GM12878 (cell line): ENCODE measurements around the gene IP6K3. TPM values are rescaled to one million over a fixed set of nuclear protein-coding genes. Genes with fewer than 3 reads are reported as not detected.

ENCODE experiments used
- ATAC-seq: fragments of 200-7000 bp; cut with Tn5 transposase; 3 replicates; pipeline ENCODE4 v1.9.1; 2020; ENCODE audit warnings: mild to moderate bottlenecking, moderate library complexity
- BruUV-seq: library from RNA; stranded (reverse); fragments of 400-500 nt; replicated peaks from 2 replicates; lab custom pipeline; 2021; lab: Mats Ljungman, UMichigan
- CTCF ChIA-PET: fragments of 300-600 bp; sonication (Branson Sonifier 250); formaldehyde crosslinking; extraction: SDS; loops from one replicate; lab custom pipeline; 2021; ENCODE audit warnings: inconsistent platforms; lab: Yijun Ruan, JAX
- POLR2A ChIA-PET: fragments of 350-600 bp; formaldehyde crosslinking; extraction: SDS; loops from one replicate; lab custom pipeline; 2021; ENCODE audit warnings: inconsistent platforms; lab: Charles Lee
- RAD21 ChIA-PET: fragments of 300-600 bp; sonication (Branson Sonifier 250); formaldehyde crosslinking; loops from one replicate; lab custom pipeline; 2023; ENCODE audit warnings: antibody characterized with exemption; ENCODE audit not compliant: unreplicated experiment; lab: Charles Lee
- SMC1A ChIA-PET: fragments of 300-600 bp; sonication (Branson Sonifier 250); formaldehyde crosslinking; loops from one replicate; lab custom pipeline; 2023; ENCODE audit not compliant: unreplicated experiment, uncharacterized antibody; lab: Charles Lee
- DNase-seq: peaks from one replicate; pipeline ENCODE4 v3.0.0-alpha.2; 2011; ENCODE audit warnings: low read depth, low spot score
- FAIRE-seq: peaks from 3 replicates; lab custom pipeline; 2011; peaks lifted over from hg19 to GRCh38; lab: Jason Lieb, UNC
- H2AFZ ChIP-seq: 2 replicates; pipeline ENCODE4 v1.6.0; 2011; ENCODE audit warnings: low read depth, low read length, control low read depth; ENCODE audit not compliant: control insufficient read depth
- H3K27ac ChIP-seq: 2 replicates; pipeline ENCODE4 v1.5.1; 2011; ENCODE audit warnings: control low read depth; ENCODE audit not compliant: control insufficient read depth, insufficient read depth
- H3K27me3 ChIP-seq, 2 experiments: replicated peaks in 1 of 2; 2 replicates each; pipeline versions ENCODE4 v1.6.0 to v1.6.1; 2011; ENCODE audit warnings: low read length in 1 of 2; ENCODE audit not compliant: control insufficient read depth in 2 of 2, insufficient read depth in 2 of 2
- H3K36me3 ChIP-seq, 2 experiments: 2 replicates each; pipeline ENCODE4 v1.5.1; 2011; ENCODE audit warnings: low read length in 1 of 2; ENCODE audit not compliant: control insufficient read depth in 2 of 2, insufficient read depth in 2 of 2
- H3K4me1 ChIP-seq: 2 replicates; pipeline ENCODE4 v1.6.1; 2011; ENCODE audit warnings: mild to moderate bottlenecking, low read length, moderate library complexity, mixed read lengths; ENCODE audit not compliant: control insufficient read depth, insufficient read depth
- H3K4me2 ChIP-seq: 2 replicates; pipeline ENCODE4 v1.6.0; 2011; ENCODE audit warnings: control low read depth; ENCODE audit not compliant: control insufficient read depth, insufficient read depth
- H3K4me3 ChIP-seq: fragments of 200-600 bp; sonication (generic); 2 replicates; pipeline ENCODE4 v1.5.1; 2016
- H3K79me2 ChIP-seq: 2 replicates; pipeline ENCODE4 v1.6.0; 2011; ENCODE audit warnings: low read length; ENCODE audit not compliant: control insufficient read depth, insufficient read depth
- H3K9ac ChIP-seq: 2 replicates; pipeline ENCODE4 v1.8.0; 2011; ENCODE audit warnings: low read length, control low read depth, mixed read lengths; ENCODE audit not compliant: control insufficient read depth, insufficient read depth
- H3K9me3 ChIP-seq: replicated peaks from 3 replicates; pipeline ENCODE4 v1.5.1; 2011; ENCODE audit warnings: mild to moderate bottlenecking, low read length; ENCODE audit not compliant: control insufficient read depth, insufficient read depth
- H4K20me1 ChIP-seq: 2 replicates; pipeline ENCODE4 v1.6.0; 2011; ENCODE audit not compliant: control insufficient read depth, insufficient read depth
- EZH2 ChIP-seq: IDR thresholded peaks from 2 replicates; pipeline ENCODE4 v1.6.1; 2012; ENCODE audit warnings: low read depth, mild to moderate bottlenecking, control low read depth, inconsistent platforms, low read length, borderline replicate concordance; ENCODE audit not compliant: control insufficient read depth
- JUNB ChIP-seq: IDR thresholded peaks from 2 replicates; pipeline ENCODE4 v1.6.1; 2016; ENCODE audit warnings: antibody characterized with exemption, mild to moderate bottlenecking
- MXI1 ChIP-seq: fragments of 150-350 bp; IDR thresholded peaks from 2 replicates; pipeline ENCODE4 v1.6.1; 2011; ENCODE audit warnings: low read depth, mild to moderate bottlenecking, inconsistent platforms, low read length, improper control_type of control experiment
- NBN ChIP-seq: fragments of 450-650 bp; IDR thresholded peaks from 2 replicates; pipeline ENCODE4 v1.6.1; 2016
- NFXL1 ChIP-seq: fragments of 450-650 bp; IDR thresholded peaks from 2 replicates; pipeline ENCODE4 v1.6.1; 2017; ENCODE audit warnings: antibody characterized with exemption, mild to moderate bottlenecking, borderline replicate concordance
- NFYB ChIP-seq: IDR thresholded peaks from 2 replicates; pipeline ENCODE4 v1.6.1; 2011; ENCODE audit warnings: low read depth, mild to moderate bottlenecking, low read length, improper control_type of control experiment, moderate library complexity; ENCODE audit not compliant: insufficient read depth
- PRDM15 ChIP-seq: fragments of 450-650 bp; formaldehyde crosslinking; IDR thresholded peaks from 2 replicates; pipeline ENCODE4 v1.4.0; 2020; ENCODE audit warnings: mild to moderate bottlenecking, moderate library complexity
- RBBP5 ChIP-seq: fragments of 200-600 bp; sonication (generic); conservative IDR thresholded peaks from 2 replicates; pipeline ENCODE4 v1.6.1; 2016
- TCF7 ChIP-seq: IDR thresholded peaks from 2 replicates; pipeline ENCODE4 v1.6.1; 2014; ENCODE audit warnings: antibody characterized with exemption, borderline replicate concordance
- ZBTB33 ChIP-seq: fragments of 450-650 bp; IDR thresholded peaks from 2 replicates; pipeline ENCODE4 v1.6.1; 2017; ENCODE audit warnings: mild to moderate bottlenecking
- ZNF274 ChIP-seq: IDR thresholded peaks from one replicate; pipeline ENCODE4 v1.8.0; 2011; ENCODE audit not compliant: insufficient read length, insufficient read depth
- ZZZ3 ChIP-seq: IDR thresholded peaks from 2 replicates; pipeline ENCODE4 v1.6.1; 2011; ENCODE audit warnings: low read depth; ENCODE audit not compliant: control insufficient read depth, insufficient read length
- WGBS: methylation state at CpG from one replicate; pipeline ENCODE4 v1.1.6; 2016; ENCODE audit warnings: low lambda C conversion rate; ENCODE audit not compliant: insufficient replicate concordance, insufficient coverage; ENCODE audit errors: missing lambda C conversion rate; 5-methylcytosine and 5-hydroxymethylcytosine counted together
- in situ Hi-C: fragments of 300-500 bp; cut with MboI; formaldehyde crosslinking; loops from 9 replicates; pipeline ENCODE4 v1.14.3; 2018; ENCODE audit warnings: mixed read lengths
- intact Hi-C: fragments of 100-400 bp; cut with micrococcal nuclease; formaldehyde crosslinking; loops from one replicate; pipeline ENCODE4 v1.14.2; 2022; ENCODE audit not compliant: unreplicated experiment
- polyA plus RNA-seq, 11 experiments: library from polyadenylated mRNA; depleted of rRNA in 4 of 11; unstranded in 6 of 11; stranded (reverse) in 5 of 11; fragments of >200 nt; fragmentation: Nextera tagmentation in 4 of 11; fragmentation: Illumina TruSeq in 1 of 11; extraction: Ambion mirVana in 4 of 11; extraction: Trizol in 1 of 11; gene quantifications; 1 replicate in 1 of 11; 2 replicates in 10 of 11; pipeline versions ENCODE4 v1.2.1 to v1.2.3, GENCODE V29; 2011 to 2016; ENCODE audit warnings: inconsistent platforms in 2 of 11, missing spikeins in 2 of 11, low read depth in 1 of 11
- total RNA-seq, 4 experiments: library from RNA; depleted of rRNA in 3 of 4; stranded (reverse); fragments of >200 nt in 3 of 4; fragmentation: Illumina TruSeq in 1 of 4; extraction: Trizol in 1 of 4; gene quantifications; 2 replicates each; pipeline versions ENCODE4 v1.2.1 to v1.2.3, GENCODE V29; 2013 to 2021
- TF ChIP-seq, protein P1 (sequence below): fragments of 450-650 bp; formaldehyde crosslinking; IDR thresholded peaks from 2 replicates; pipeline ENCODE4 v1.4.0; 2022; ENCODE audit warnings: mild to moderate bottlenecking, moderate library complexity

IP6K3 gene
- total and polyA plus RNA-seq, 10 of the 15 experiments (the other 5 are each of a cell fraction or from before 2014, with no cell fraction given): 0.02 to 0.15 (median 0.09) TPM; not detected in 7

- ChIA-PET SMC1A (no interaction called here), RAD21 (no interaction called here), POLR2A (no interaction called here), CTCF (no interaction called here)
- 92% methylated on average over 24 of the region's 24 CpGs for WGBS
- Histone ChIP-seq H3K79me2 (no peaks in the 10 kb centered on the region), H3K27me3 (no peaks in the 10 kb centered on the region), H4K20me1 (no peaks in the 10 kb centered on the region), H3K9me3 (no peaks in the 10 kb centered on the region), H2AFZ (no peak overlapping the region), H3K36me3 (peaks cover 18 to 24% of the 10 kb centered on the region in 2 experiments; a peak in 3 of 4 replicates), H3K4me2 (no peak overlapping the region), H3K27ac (no peak overlapping the region), H3K4me3 (no peak overlapping the region), H3K4me1 (no peaks in the 10 kb centered on the region), H3K9ac (no peak overlapping the region)
- no peak for ATAC-seq
- intact Hi-C loops (no loop called here), in situ Hi-C loops (no loop called here)
- BruUV-seq: no TSS peak
- FAIRE-seq: no peak
- no peak for DNase-seq
- TF ChIP-seq TCF7: no peak
- TF ChIP-seq RBBP5: no peak
- TF ChIP-seq MXI1: no peak
- no peak for TF ChIP-seq NFYB
- no peak for TF ChIP-seq NBN
- TF ChIP-seq ZNF274: no peak
- no peak for TF ChIP-seq NFXL1
- no peak for TF ChIP-seq ZBTB33
- no peak for TF ChIP-seq ZZZ3
- no peak for TF ChIP-seq PRDM15 (CRISPR knock-in tag)
- TF ChIP-seq, protein P1, sequence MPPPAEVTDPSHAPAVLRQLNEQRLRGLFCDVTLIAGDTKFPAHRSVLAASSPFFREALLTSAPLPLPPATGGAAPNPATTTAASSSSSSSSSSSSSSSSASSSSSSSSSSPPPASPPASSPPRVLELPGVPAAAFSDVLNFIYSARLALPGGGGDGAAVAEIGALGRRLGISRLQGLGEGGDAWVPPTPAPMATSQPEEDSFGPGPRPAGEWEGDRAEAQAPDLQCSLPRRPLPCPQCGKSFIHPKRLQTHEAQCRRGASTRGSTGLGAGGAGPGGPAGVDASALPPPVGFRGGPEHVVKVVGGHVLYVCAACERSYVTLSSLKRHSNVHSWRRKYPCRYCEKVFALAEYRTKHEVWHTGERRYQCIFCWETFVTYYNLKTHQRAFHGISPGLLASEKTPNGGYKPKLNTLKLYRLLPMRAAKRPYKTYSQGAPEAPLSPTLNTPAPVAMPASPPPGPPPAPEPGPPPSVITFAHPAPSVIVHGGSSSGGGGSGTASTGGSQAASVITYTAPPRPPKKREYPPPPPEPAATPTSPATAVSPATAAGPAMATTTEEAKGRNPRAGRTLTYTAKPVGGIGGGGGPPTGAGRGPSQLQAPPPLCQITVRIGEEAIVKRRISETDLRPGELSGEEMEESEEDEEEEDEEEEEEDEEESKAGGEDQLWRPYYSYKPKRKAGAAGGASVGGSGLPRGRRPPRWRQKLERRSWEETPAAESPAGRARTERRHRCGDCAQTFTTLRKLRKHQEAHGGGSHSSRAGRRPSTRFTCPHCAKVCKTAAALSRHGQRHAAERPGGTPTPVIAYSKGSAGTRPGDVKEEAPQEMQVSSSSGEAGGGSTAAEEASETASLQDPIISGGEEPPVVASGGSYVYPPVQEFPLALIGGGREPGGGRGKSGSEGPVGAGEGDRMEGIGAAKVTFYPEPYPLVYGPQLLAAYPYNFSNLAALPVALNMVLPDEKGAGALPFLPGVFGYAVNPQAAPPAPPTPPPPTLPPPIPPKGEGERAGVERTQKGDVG (CRISPR knock-in tag): no peak
- no peak for TF ChIP-seq JUNB
- TF ChIP-seq EZH2: no peak
These were observed 68.3 kb downstream of the IP6K3 start for GRCh38 chr6:33678233-33678931.
